ENCODE data around the gene CPA4. TPM values are rescaled to one million over a fixed set of nuclear protein-coding genes. Genes with fewer than 3 reads are reported as not detected.

CPA4 gene
- total and polyA plus RNA-seq, 2 experiments from 2014 or later = not detected

DNA sequence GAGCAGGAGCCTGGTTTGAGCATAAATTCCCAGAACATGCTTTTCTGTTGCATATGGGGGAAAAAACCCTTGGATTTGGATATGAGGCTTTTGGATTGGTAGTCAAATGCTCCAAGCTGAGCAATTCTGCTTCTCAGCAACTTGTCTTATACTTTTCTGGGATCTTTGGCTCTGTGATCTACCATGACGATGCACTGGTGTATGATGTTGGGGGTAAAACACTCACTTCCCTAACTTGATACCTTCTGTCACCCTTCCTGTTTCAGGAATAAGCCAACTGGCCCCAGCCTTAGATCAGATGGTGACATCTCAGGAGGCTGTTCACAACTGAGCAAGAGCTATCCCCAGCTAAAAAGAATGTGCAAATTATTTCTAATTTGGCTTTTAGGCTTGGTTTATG is 13.1 kb upstream of the CPA4 start (continued):
- TF ChIP-seq, protein P1, sequence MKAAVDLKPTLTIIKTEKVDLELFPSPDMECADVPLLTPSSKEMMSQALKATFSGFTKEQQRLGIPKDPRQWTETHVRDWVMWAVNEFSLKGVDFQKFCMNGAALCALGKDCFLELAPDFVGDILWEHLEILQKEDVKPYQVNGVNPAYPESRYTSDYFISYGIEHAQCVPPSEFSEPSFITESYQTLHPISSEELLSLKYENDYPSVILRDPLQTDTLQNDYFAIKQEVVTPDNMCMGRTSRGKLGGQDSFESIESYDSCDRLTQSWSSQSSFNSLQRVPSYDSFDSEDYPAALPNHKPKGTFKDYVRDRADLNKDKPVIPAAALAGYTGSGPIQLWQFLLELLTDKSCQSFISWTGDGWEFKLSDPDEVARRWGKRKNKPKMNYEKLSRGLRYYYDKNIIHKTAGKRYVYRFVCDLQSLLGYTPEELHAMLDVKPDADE (IDR thresholded peaks at IDR 0.05) = no peak
- TF ChIP-seq STAT1 (IDR thresholded peaks at IDR 0.05; ENCODE audit: unreplicated experiment) = no peak
- no peak for TF ChIP-seq NANOG (IDR thresholded peaks at IDR 0.05; ENCODE audit: borderline replicate concordance)
- TF ChIP-seq CREB1 (CRISPR knock-in tag; IDR thresholded peaks at IDR 0.05; ENCODE audit: low read depth) = no peak
- TF ChIP-seq ZNF331 (CRISPR knock-in tag; IDR thresholded peaks at IDR 0.05; ENCODE audit: low read depth) = no peak
- TF ChIP-seq EZH2phosphoT487 (IDR thresholded peaks at IDR 0.05; ENCODE audit: unreplicated experiment) = no peak
- no peak for TF ChIP-seq JUNB (IDR thresholded peaks at IDR 0.05; ENCODE audit: unreplicated experiment)
- TF ChIP-seq, protein P2, sequence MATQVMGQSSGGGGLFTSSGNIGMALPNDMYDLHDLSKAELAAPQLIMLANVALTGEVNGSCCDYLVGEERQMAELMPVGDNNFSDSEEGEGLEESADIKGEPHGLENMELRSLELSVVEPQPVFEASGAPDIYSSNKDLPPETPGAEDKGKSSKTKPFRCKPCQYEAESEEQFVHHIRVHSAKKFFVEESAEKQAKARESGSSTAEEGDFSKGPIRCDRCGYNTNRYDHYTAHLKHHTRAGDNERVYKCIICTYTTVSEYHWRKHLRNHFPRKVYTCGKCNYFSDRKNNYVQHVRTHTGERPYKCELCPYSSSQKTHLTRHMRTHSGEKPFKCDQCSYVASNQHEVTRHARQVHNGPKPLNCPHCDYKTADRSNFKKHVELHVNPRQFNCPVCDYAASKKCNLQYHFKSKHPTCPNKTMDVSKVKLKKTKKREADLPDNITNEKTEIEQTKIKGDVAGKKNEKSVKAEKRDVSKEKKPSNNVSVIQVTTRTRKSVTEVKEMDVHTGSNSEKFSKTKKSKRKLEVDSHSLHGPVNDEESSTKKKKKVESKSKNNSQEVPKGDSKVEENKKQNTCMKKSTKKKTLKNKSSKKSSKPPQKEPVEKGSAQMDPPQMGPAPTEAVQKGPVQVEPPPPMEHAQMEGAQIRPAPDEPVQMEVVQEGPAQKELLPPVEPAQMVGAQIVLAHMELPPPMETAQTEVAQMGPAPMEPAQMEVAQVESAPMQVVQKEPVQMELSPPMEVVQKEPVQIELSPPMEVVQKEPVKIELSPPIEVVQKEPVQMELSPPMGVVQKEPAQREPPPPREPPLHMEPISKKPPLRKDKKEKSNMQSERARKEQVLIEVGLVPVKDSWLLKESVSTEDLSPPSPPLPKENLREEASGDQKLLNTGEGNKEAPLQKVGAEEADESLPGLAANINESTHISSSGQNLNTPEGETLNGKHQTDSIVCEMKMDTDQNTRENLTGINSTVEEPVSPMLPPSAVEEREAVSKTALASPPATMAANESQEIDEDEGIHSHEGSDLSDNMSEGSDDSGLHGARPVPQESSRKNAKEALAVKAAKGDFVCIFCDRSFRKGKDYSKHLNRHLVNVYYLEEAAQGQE (IDR thresholded peaks at IDR 0.05; ENCODE audit: unreplicated experiment) = no peak
- TF ChIP-seq POLR2AphosphoS5 (IDR thresholded peaks at IDR 0.05; ENCODE audit: low read depth) = no peak
- TF ChIP-seq, protein P3, sequence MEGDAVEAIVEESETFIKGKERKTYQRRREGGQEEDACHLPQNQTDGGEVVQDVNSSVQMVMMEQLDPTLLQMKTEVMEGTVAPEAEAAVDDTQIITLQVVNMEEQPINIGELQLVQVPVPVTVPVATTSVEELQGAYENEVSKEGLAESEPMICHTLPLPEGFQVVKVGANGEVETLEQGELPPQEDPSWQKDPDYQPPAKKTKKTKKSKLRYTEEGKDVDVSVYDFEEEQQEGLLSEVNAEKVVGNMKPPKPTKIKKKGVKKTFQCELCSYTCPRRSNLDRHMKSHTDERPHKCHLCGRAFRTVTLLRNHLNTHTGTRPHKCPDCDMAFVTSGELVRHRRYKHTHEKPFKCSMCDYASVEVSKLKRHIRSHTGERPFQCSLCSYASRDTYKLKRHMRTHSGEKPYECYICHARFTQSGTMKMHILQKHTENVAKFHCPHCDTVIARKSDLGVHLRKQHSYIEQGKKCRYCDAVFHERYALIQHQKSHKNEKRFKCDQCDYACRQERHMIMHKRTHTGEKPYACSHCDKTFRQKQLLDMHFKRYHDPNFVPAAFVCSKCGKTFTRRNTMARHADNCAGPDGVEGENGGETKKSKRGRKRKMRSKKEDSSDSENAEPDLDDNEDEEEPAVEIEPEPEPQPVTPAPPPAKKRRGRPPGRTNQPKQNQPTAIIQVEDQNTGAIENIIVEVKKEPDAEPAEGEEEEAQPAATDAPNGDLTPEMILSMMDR (conservative IDR thresholded peaks at IDR 0.05; ENCODE audit: low read depth in 2 of 2) = no peak

DNA sequence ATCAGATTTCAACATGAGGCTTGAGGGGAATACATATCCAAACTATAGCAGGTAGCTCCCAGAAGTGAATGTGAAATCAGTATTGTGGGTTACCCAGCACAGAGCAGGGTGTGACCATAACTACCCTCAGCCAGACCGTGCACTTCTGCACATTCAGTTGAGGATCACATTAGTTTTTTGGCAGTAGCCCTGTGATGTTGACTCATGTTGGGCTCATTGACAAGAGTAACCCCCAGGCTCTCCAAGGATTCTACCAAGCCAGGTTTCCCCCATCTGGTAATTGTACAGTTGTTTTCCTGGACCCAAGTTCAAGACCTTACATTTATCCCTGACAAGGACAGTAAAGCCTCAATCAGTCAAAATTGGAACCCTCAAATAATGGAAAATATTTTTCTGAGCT is 11.7 kb upstream of the CPA4 start:
- Histone ChIP-seq H3K4me2 (no peak overlapping the region), H3K36me3 (ENCODE audit: insufficient read depth) (no peaks in the 10 kb centered on the region), H4K20me1 (replicated peaks; ENCODE audit: insufficient read depth) (no peaks in the 10 kb centered on the region), H3K27ac (ENCODE audit: low read depth) (no peak overlapping the region), H3K79me2 (replicated peaks; ENCODE audit: insufficient read depth) (no peaks in the 10 kb centered on the region), H3K4me1 (ENCODE audit: insufficient read depth) (0 out of 2 replicates have a peak, but pooled peaks cover 3% of the 10 kb centered on the region), H3K4me3 (no peak overlapping the region), H3K27me3 (ENCODE audit: insufficient read depth) (no peaks in the 10 kb centered on the region), H2AFZ (peak overlapping the region; percentile 28; the same call in 1 of the 2 replicates), H3F3A (replicated peaks; ENCODE audit: low read depth) (no peaks in the 10 kb centered on the region), H3K9me2 (ENCODE audit: insufficient read depth) (peaks cover 20% of the 10 kb centered on the region)
- no peak for DNase-seq (ENCODE audit: low spot score)
- H3K27ac Mint-ChIP-seq = no peak overlapping the region
- H3K9me3 Mint-ChIP-seq = no peaks in the 10 kb centered on the region; the same call in 2 of the 3 replicates
- H3K27me3 Mint-ChIP-seq (ENCODE audit: insufficient read depth, low read depth, poor library complexity) = peaks cover 4% of the 10 kb centered on the region
- no peaks in the 10 kb centered on the region; the same call in 2 of the 3 replicates for H3K36me3 Mint-ChIP-seq (ENCODE audit: low read depth)
- peaks cover 6% of the 10 kb centered on the region for H3K4me1 Mint-ChIP-seq
- H3K4me3 Mint-ChIP-seq = no peak overlapping the region
- ATAC-seq = no peak
- no peak for TF ChIP-seq NANOG (IDR thresholded peaks at IDR 0.05; ENCODE audit: borderline replicate concordance)
- TF ChIP-seq ZNF331 (CRISPR knock-in tag; IDR thresholded peaks at IDR 0.05; ENCODE audit: low read depth) = no peak
- TF ChIP-seq STAT1 (IDR thresholded peaks at IDR 0.05; ENCODE audit: unreplicated experiment) = no peak
- TF ChIP-seq JUNB (IDR thresholded peaks at IDR 0.05; ENCODE audit: unreplicated experiment) = no peak
- no peak for TF ChIP-seq POLR2AphosphoS5 (IDR thresholded peaks at IDR 0.05; ENCODE audit: low read depth)
- TF ChIP-seq ZNF114 (CRISPR knock-in tag; IDR thresholded peaks at IDR 0.05) = no peak
- TF ChIP-seq EZH2 (IDR thresholded peaks at IDR 0.05; ENCODE audit: low read depth, unreplicated experiment) = no peak
- TF ChIP-seq, protein P1 (IDR thresholded peaks at IDR 0.05) = no peak
- no peak for TF ChIP-seq CREB1 (CRISPR knock-in tag; IDR thresholded peaks at IDR 0.05; ENCODE audit: low read depth)
- TF ChIP-seq, protein P2 (IDR thresholded peaks at IDR 0.05; ENCODE audit: unreplicated experiment) = no peak
- no peak for TF ChIP-seq EZH2phosphoT487 (IDR thresholded peaks at IDR 0.05; ENCODE audit: unreplicated experiment)
- TF ChIP-seq, protein P3 (conservative IDR thresholded peaks at IDR 0.05; ENCODE audit: low read depth in 2 of 2) = no peak

Measured in GM23338 (cell line).